GM21825 (cell line): ENCODE measurements around the gene SENP3.

ENCODE experiments used
- ATAC-seq: cut with Tn5 transposase; IDR thresholded peaks from one replicate; pipeline ENCODE4 v1.9.1; 2021; ENCODE audit warnings: mild to moderate bottlenecking, moderate library complexity; ENCODE audit not compliant: unreplicated experiment

SENP3 gene

GRCh38 chr17:7561589-7562207, at the start of gene SENP3:
Gene SENP3, plus strand, starts transcription at chr17:7561919. Its CDS starts 1,158 bp downstream, at chr17:7563077.
- peak; percentile 41 for ATAC-seq

- ATAC-seq, result no peak
Measured at GRCh38 chr17:7512105-7512504, 49.6 kb upstream of the SENP3 start.

- no peak for ATAC-seq
Measured at GRCh38 chr17:7512824-7513540, 48.7 kb upstream of the SENP3 start.

GRCh38 chr17:7513850-7514419, 47.8 kb upstream of the SENP3 start:
- no peak for ATAC-seq

- ATAC-seq, result no peak
Measured at GRCh38 chr17:7515911-7516610, 45.7 kb upstream of the SENP3 start.

- no peak for ATAC-seq
Measured at GRCh38 chr17:7523033-7523432, 38.7 kb upstream of the SENP3 start.

GRCh38 chr17:7528842-7529241, 32.9 kb upstream of the SENP3 start:
- no peak for ATAC-seq

GRCh38 chr17:7530023-7530900, 31.5 kb upstream of the SENP3 start:
- no peak for ATAC-seq

GRCh38 chr17:7538050-7538449, 23.7 kb upstream of the SENP3 start:
- ATAC-seq, result no peak

GRCh38 chr17:7538891-7539545, 22.7 kb upstream of the SENP3 start:
- ATAC-seq, result no peak

GRCh38 chr17:7541074-7541621, 20.6 kb upstream of the SENP3 start:
- ATAC-seq, result no peak

- no peak for ATAC-seq
Measured at GRCh38 chr17:7544911-7545310, 16.8 kb upstream of the SENP3 start.

GRCh38 chr17:7548585-7549400, 12.9 kb upstream of the SENP3 start, which contains the start of gene TNFSF12:
Gene TNFSF12, plus strand, starts transcription at chr17:7549058. Its CDS starts 96 bp downstream, at chr17:7549154.
- no peak for ATAC-seq

GRCh38 chr17:7549401-7550055, 12.2 kb upstream of the SENP3 start:
- no peak for ATAC-seq

- no peak for ATAC-seq
Measured at GRCh38 chr17:7550344-7550743, 11.4 kb upstream of the SENP3 start.

GRCh38 chr17:7551396-7551795, 10.3 kb upstream of the SENP3 start:
- no peak for ATAC-seq

- ATAC-seq, result peak; percentile 61
Measured at GRCh38 chr17:7552621-7553051, 9.1 kb upstream of the SENP3 start.

GRCh38 chr17:7553356-7553755, 8.4 kb upstream of the SENP3 start:
- no peak for ATAC-seq
